ENCODE measurements around the gene MYO7A. TPM values are rescaled to one million over a fixed set of nuclear protein-coding genes. Genes with fewer than 3 reads are reported as not detected.

MYO7A gene
- total and polyA plus RNA-seq, 2 of the 4 experiments (the other 2 are of a cell fraction) = 0.02 TPM; not detected in 1

DNA sequence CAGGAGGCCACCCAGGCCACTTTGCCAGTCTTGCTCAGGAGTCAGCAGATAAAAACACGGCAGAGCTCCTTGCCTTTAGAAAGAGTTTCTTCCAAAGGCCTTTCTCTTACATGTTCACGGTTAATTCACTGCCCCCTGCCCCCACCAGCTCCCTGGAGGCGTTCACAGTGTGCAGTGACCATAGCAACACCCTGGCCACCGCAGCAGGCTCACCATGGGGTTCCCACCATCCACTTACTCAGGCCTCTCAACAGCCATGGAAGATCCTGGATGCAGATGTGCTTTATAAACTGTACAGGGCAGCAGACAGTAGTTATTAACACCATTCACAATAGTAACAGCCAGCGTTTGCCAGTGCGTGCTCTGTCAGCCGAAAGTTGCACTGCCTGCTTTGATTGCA is 10.6 kb upstream of the MYO7A start:
- no peaks in the 10 kb centered on the region for H3K27me3 ChIP-seq (ENCODE audit: control insufficient read depth, insufficient read depth, low read length)
- ChIA-PET POLR2A (ENCODE audit: unreplicated experiment) (no interaction called here), CTCF (interaction anchor here (1.5 kb wide), 1 partner anchor 9 kb away, joined by 5 read pairs; no protein-coding TSS in a partner anchor)
- no peak overlapping the region for H4K8ac ChIP-seq (ENCODE audit: low read depth in 2 of 2, low read length in 2 of 2)
- H2BK20ac ChIP-seq (ENCODE audit: low read depth, low read length) = no peak overlapping the region
- no peaks in the 10 kb centered on the region for H3K9me3 ChIP-seq (ENCODE audit: control insufficient read depth, insufficient read depth, low read length)
- H3K36me3 ChIP-seq (ENCODE audit: control insufficient read depth, insufficient read depth, low read length) = peaks cover 29% of the 10 kb centered on the region; the same call in 1 of the 2 replicates
- no TSS peak for BruUV-seq (replicated peaks)
- 61% methylated on average over 4 of the region's 7 CpGs; no CpG with 5 or more reads in 1 of the 2 experiments for WGBS, 2 experiments (ENCODE audit: extremely low coverage in 2 of 2, insufficient read length in 1 of 2)
- H2AK5ac ChIP-seq (ENCODE audit: low read depth, low read length) = no peak overlapping the region
- H3K4ac ChIP-seq (ENCODE audit: low read depth, low read length) = no peak overlapping the region
- H4K20me1 ChIP-seq (ENCODE audit: insufficient read depth, low read length) = no peaks in the 10 kb centered on the region
- H3K56ac ChIP-seq (ENCODE audit: extremely low read depth, insufficient read depth, low read length) = no peak overlapping the region
- H2AK9ac ChIP-seq (replicated peaks; ENCODE audit: low read depth, low read length, poor library complexity) = no peak overlapping the region
- dilution Hi-C loops (cut with HindIII; ENCODE audit: low sequenced_read_pairs, unreplicated experiment) = no loop called here
- no peak overlapping the region for H2BK5ac ChIP-seq (ENCODE audit: low read depth, low read length, poor library complexity, severe bottlenecking)
- no peak overlapping the region for H4K5ac ChIP-seq (ENCODE audit: low read depth, low read length)
- no peaks in the 10 kb centered on the region; the same call in none of the 2 replicates for H3K9me1 ChIP-seq (ENCODE audit: insufficient read depth, low read length)
- no peak overlapping the region for H3K14ac ChIP-seq (replicated peaks; ENCODE audit: low read depth, low read length)
- no peaks in the 10 kb centered on the region for H3K4me1 ChIP-seq (ENCODE audit: control insufficient read depth, insufficient read depth, low read length)
- TF ChIP-seq, protein P1, sequence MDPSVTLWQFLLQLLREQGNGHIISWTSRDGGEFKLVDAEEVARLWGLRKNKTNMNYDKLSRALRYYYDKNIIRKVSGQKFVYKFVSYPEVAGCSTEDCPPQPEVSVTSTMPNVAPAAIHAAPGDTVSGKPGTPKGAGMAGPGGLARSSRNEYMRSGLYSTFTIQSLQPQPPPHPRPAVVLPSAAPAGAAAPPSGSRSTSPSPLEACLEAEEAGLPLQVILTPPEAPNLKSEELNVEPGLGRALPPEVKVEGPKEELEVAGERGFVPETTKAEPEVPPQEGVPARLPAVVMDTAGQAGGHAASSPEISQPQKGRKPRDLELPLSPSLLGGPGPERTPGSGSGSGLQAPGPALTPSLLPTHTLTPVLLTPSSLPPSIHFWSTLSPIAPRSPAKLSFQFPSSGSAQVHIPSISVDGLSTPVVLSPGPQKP (IDR thresholded peaks at IDR 0.05; ENCODE audit: borderline replicate concordance, low read depth, low read length) = no peak
- TF ChIP-seq FOS (IDR thresholded peaks at IDR 0.05; ENCODE audit: low read depth, low read length) (no peak), NFE2L2 (IDR thresholded peaks at IDR 0.05; ENCODE audit: low read depth, low read length) (no peak), RAD21 (IDR thresholded peaks at IDR 0.05; ENCODE audit: low read length) (no peak), MAZ (IDR thresholded peaks at IDR 0.05; ENCODE audit: borderline replicate concordance, low read depth, low read length) (no peak), RCOR1 (IDR thresholded peaks at IDR 0.05; ENCODE audit: insufficient replicate concordance, low read length) (no peak), CTCF (conservative IDR thresholded peaks at IDR 0.05; ENCODE audit: low read depth, low read length) (no peak), MXI1 (IDR thresholded peaks at IDR 0.05; ENCODE audit: borderline replicate concordance, low read depth, low read length) (no peak), CEBPB (IDR thresholded peaks at IDR 0.05; ENCODE audit: low read depth, low read length) (no peak), MAFK (IDR thresholded peaks at IDR 0.05; ENCODE audit: low read depth, low read length) (no peak), SMC3 (IDR thresholded peaks at IDR 0.05; ENCODE audit: low read depth, low read length) (no peak), CHD1 (IDR thresholded peaks at IDR 0.05; ENCODE audit: low read depth, low read length) (no peak), RFX5 (IDR thresholded peaks at IDR 0.05; ENCODE audit: low read depth, low read length) (no peak), POLR2A (IDR thresholded peaks at IDR 0.05; ENCODE audit: low read depth, low read length) (no peak), BHLHE40 (IDR thresholded peaks at IDR 0.05; ENCODE audit: low read depth, low read length) (no peak)
- TF ChIP-seq, protein P2, sequence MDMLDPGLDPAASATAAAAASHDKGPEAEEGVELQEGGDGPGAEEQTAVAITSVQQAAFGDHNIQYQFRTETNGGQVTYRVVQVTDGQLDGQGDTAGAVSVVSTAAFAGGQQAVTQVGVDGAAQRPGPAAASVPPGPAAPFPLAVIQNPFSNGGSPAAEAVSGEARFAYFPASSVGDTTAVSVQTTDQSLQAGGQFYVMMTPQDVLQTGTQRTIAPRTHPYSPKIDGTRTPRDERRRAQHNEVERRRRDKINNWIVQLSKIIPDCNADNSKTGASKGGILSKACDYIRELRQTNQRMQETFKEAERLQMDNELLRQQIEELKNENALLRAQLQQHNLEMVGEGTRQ (IDR thresholded peaks at IDR 0.05; ENCODE audit: low read depth, low read length) = no peak
- no peak overlapping the region for H3K18ac ChIP-seq (ENCODE audit: low read depth, low read length)
- no peak overlapping the region for H3K9ac ChIP-seq (ENCODE audit: low read depth, low read length)
- H3K27ac ChIP-seq (ENCODE audit: insufficient read depth, low read length) = no peak overlapping the region
- H3K79me1 ChIP-seq (ENCODE audit: low read depth in 1 of 2, low read length in 2 of 2) = no peaks in the 10 kb centered on the region
- no peak overlapping the region for H2BK120ac ChIP-seq (ENCODE audit: low read depth, low read length)
- H4K91ac ChIP-seq (ENCODE audit: insufficient read depth, low read depth, low read length) = no peak overlapping the region
- DNase-seq (no peak), ATAC-seq (ENCODE audit: low read depth) (no peak)
- in situ Hi-C loops (cut with MboI; ENCODE audit: low sequenced_read_pairs) = no loop called here
- no peak overlapping the region for H3K23ac ChIP-seq (ENCODE audit: low read depth, low read length)
- H3K4me2 ChIP-seq (ENCODE audit: low read depth, low read length) = no peak overlapping the region
- no peak overlapping the region for H3K4me3 ChIP-seq (ENCODE audit: insufficient read depth, low read depth, low read length)
- H2BK15ac ChIP-seq (ENCODE audit: low read depth, low read length) = no peak overlapping the region
- intact Hi-C loops (cut with micrococcal nuclease) = no loop called here
- no peak overlapping the region for H2AFZ ChIP-seq (replicated peaks; ENCODE audit: low read length, poor library complexity)
